HEK293T (cell line): ENCODE results near the gene SMIM5.
"Not testable (repeated sequence)": the region's sequence is repeated elsewhere in the genome, so short reads cannot be mapped to it uniquely, and the experiment has no call there.

ENCODE experiments used
- CTCF ChIA-PET: fragments of 350-600 bp; formaldehyde crosslinking; extraction: SDS; loops from one replicate; lab custom pipeline; 2021; ENCODE audit warnings: antibody characterized with exemption, inconsistent platforms; lab: Yijun Ruan, JAX
- POLR2A ChIA-PET: fragments of 350-600 bp; formaldehyde crosslinking; extraction: SDS; loops from one replicate; lab custom pipeline; 2020; ENCODE audit warnings: antibody characterized with exemption, inconsistent platforms; lab: Yijun Ruan, JAX
- DNase-seq: peaks from one replicate; pipeline ENCODE4 v3.0.0; 2012; ENCODE audit warnings: mixed read lengths; ENCODE audit errors: extremely low spot score
- ARNT ChIP-seq: fragments of 450-650 bp; IDR thresholded peaks from 2 replicates; pipeline ENCODE4 v1.6.1; 2017; ENCODE audit warnings: mild to moderate bottlenecking
- BHLHE40 ChIP-seq: fragments of 450-650 bp; IDR thresholded peaks from 2 replicates; pipeline ENCODE4 v1.6.1; 2016; ENCODE audit warnings: mild to moderate bottlenecking, moderate library complexity, borderline replicate concordance
- CTBP1 ChIP-seq: fragments of 450-650 bp; IDR thresholded peaks from 2 replicates; pipeline ENCODE4 v1.6.1; 2016; ENCODE audit warnings: borderline replicate concordance
- ELF4 ChIP-seq: fragments of 450-650 bp; IDR thresholded peaks from 2 replicates; pipeline ENCODE4 v1.6.1; 2017; ENCODE audit warnings: antibody characterized with exemption
- FOXA1 ChIP-seq: fragments of 450-650 bp; IDR thresholded peaks from 2 replicates; pipeline ENCODE4 v1.6.1; 2016; ENCODE audit warnings: mild to moderate bottlenecking
- FOXK2 ChIP-seq: fragments of 450-650 bp; IDR thresholded peaks from 2 replicates; pipeline ENCODE4 v1.6.1; 2016; ENCODE audit warnings: mild to moderate bottlenecking
- FOXM1 ChIP-seq: fragments of 450-650 bp; IDR thresholded peaks from 2 replicates; pipeline ENCODE4 v1.6.1; 2017; ENCODE audit warnings: mild to moderate bottlenecking, borderline replicate concordance
- HDGF ChIP-seq: fragments of 450-650 bp; IDR thresholded peaks from 2 replicates; pipeline ENCODE4 v1.6.1; 2017; ENCODE audit warnings: antibody characterized with exemption, borderline replicate concordance
- L3MBTL2 ChIP-seq: fragments of 450-650 bp; conservative IDR thresholded peaks from 2 replicates; pipeline ENCODE4 v1.6.1; 2016; ENCODE audit warnings: mild to moderate bottlenecking
- LEF1 ChIP-seq: fragments of 450-650 bp; IDR thresholded peaks from 2 replicates; pipeline ENCODE4 v1.6.1; 2017; ENCODE audit warnings: mild to moderate bottlenecking, borderline replicate concordance
- NFRKB ChIP-seq: fragments of 450-650 bp; IDR thresholded peaks from 2 replicates; pipeline ENCODE4 v1.6.1; 2016; ENCODE audit warnings: mild to moderate bottlenecking, moderate library complexity
- PKNOX1 ChIP-seq: fragments of 450-650 bp; IDR thresholded peaks from 2 replicates; pipeline ENCODE4 v1.6.1; 2016
- SP1 ChIP-seq: fragments of 450-650 bp; IDR thresholded peaks from 2 replicates; pipeline ENCODE4 v1.6.1; 2017
- SUZ12 ChIP-seq: fragments of 450-650 bp; IDR thresholded peaks from 2 replicates; pipeline ENCODE4 v1.6.1; 2016; ENCODE audit warnings: mild to moderate bottlenecking
- TARDBP ChIP-seq: fragments of 450-650 bp; IDR thresholded peaks from 2 replicates; pipeline ENCODE4 v1.6.1; 2016
- ZNF384 ChIP-seq: fragments of 450-650 bp; IDR thresholded peaks from 2 replicates; pipeline ENCODE4 v1.6.1; 2016

The SMIM5 gene

DNA sequence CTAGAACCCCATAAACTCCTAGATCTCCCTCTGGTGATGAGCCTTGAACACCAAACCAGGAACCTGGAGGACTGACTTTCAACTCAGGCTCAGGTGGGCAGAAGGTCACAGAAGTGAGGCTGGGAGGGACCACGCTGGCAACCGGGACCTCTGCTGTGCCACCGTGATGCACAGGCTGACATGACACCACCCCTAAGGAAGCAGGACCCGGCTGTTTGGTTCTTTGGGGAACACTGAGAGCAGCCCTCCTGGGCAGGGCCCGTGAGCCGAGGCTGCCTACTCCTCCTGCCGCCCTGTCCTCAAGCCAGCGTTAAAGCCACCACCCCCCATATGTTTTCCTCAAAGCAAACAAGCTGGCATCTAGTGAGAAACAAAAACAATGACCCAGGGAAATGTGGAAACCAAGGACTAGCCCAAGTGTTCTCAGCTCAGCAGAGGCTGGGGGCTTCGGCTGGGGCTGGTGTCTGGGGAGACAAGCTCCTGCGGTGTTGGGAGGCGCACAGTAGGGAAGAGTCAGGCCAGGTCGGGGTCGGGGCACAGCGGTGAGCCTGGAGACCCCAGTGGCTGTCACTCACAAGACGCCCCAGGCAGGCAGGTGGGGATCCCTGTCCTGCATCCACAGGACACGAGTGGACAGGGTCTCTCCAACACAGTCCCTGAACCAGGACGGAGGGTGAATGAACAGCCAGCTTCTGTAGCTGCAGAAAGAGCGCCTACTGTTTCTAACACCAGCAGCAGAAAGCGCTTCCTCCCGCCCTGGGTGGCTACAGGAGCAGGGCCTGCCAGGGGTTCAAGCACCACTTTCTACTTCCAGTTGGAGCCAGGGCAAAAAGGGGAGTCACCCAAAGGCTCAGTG is 1.7 kb downstream of the SMIM5 start:
- CTCF ChIA-PET = interaction anchor here (1.3 to 3.4 kb wide), 6 partner anchors 9 to 34 kb away, joined by 3 to 69 read pairs (median 24); a partner anchor contains a TSS

GRCh38 chr17:75635610-75636202 is 2.5 kb downstream of the SMIM5 start:
- ChIA-PET POLR2A (no interaction called here), CTCF (interaction anchor here (0.6 to 3.4 kb wide), 4 partner anchors 10 to 20 kb away, joined by 3 to 69 read pairs (median 3); a partner anchor contains a TSS)
- no peak for TF ChIP-seq BHLHE40
- no peak for DNase-seq

More for the DNA sequence above, 1.7 kb downstream of the SMIM5 start:
- DNase-seq = no peak
- POLR2A ChIA-PET = no interaction called here
- TF ChIP-seq FOXK2 (no peak), SP1 (no peak), CTBP1 (no peak), FOXA1 (no peak), SUZ12 (no peak), NFRKB (no peak), FOXM1 (no peak), LEF1 (no peak), TARDBP (no peak), ELF4 (no peak), BHLHE40 (no peak), PKNOX1 (no peak), L3MBTL2 (no peak)

GRCh38 chr17:75636381-75637142 is 3.3 kb downstream of the SMIM5 start:
- ChIA-PET POLR2A (no interaction called here), CTCF (interaction anchor here (0.6 to 1.3 kb wide), 2 partner anchors 11 to 20 kb away, joined by 3 read pairs; no protein-coding TSS in a partner anchor)
- no peak for DNase-seq
- TF ChIP-seq ARNT (no peak), TARDBP (no peak), FOXK2 (no peak), ELF4 (no peak), SP1 (no peak), FOXM1 (no peak), HDGF (no peak), L3MBTL2 (no peak), FOXA1 (no peak), ZNF384 (no peak), LEF1 (no peak)

DNA sequence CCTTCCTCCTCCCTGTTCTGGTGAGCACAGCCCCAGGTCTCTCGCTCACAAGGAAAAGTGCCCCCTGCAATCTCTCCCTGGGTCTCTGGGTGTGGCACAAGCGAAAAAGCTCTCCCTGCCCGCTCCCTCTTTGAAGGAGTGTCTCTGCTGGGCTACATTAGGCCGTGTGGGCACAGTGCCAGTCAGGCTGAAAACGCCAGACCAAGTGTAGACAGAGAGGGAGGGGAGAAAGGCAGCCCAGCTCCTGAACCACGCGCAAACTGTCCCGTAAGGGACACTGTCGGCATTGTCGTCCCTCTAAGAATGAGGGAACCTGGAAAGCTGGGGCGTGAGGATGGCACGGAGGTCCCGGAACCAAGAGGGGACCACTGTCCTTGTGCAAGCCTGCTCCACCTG is 3.9 kb downstream of the SMIM5 start:
- no peak for DNase-seq
- CTCF ChIA-PET = no interaction called here
- POLR2A ChIA-PET = no interaction called here
- TF ChIP-seq FOXA1 = no peak
- TF ChIP-seq TARDBP = no peak
- TF ChIP-seq SUZ12 = no peak
- no peak for TF ChIP-seq SP1
- TF ChIP-seq ARNT = no peak
- TF ChIP-seq PKNOX1 = no peak
- no peak for TF ChIP-seq NFRKB
- TF ChIP-seq ELF4 = no peak
- TF ChIP-seq L3MBTL2 = no peak
- no peak for TF ChIP-seq ZNF384

DNA sequence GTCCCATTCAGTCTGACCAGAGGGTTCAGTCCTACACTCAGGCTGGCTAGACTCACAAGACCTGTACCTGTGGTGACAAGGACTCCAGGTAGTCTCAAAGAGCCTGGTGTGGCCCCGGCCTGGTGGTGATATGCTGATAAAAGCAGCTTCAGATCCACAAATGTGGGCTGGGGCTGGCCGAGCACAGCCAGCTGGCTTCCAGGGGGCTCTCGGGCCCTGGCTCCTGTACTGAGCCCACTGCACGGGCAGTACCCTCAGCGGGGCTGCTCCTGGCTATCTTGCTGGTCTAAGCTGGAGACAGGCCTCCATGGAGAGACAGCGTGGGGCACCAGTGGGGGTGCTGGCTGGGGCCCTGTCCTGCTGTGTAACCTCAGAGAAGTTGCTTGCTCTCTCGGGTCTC is 4.3 kb downstream of the SMIM5 start:
- DNase-seq = no peak
- ChIA-PET CTCF (interaction anchor here (1.4 kb wide), 1 partner anchor 110 kb away, joined by 4 read pairs; no protein-coding TSS in a partner anchor), POLR2A (no interaction called here)
- no peak for TF ChIP-seq ZNF384
- TF ChIP-seq NFRKB = no peak
- no peak for TF ChIP-seq SP1
- no peak for TF ChIP-seq HDGF
- TF ChIP-seq TARDBP = no peak
- no peak for TF ChIP-seq CTBP1
- TF ChIP-seq ARNT = no peak
- TF ChIP-seq FOXA1 = no peak
- no peak for TF ChIP-seq LEF1
- no peak for TF ChIP-seq L3MBTL2
- no peak for TF ChIP-seq FOXM1
- TF ChIP-seq BHLHE40 = no peak
- TF ChIP-seq ELF4 = no peak
- no peak for TF ChIP-seq PKNOX1
- no peak for TF ChIP-seq FOXK2
- TF ChIP-seq SUZ12 = no peak

DNA sequence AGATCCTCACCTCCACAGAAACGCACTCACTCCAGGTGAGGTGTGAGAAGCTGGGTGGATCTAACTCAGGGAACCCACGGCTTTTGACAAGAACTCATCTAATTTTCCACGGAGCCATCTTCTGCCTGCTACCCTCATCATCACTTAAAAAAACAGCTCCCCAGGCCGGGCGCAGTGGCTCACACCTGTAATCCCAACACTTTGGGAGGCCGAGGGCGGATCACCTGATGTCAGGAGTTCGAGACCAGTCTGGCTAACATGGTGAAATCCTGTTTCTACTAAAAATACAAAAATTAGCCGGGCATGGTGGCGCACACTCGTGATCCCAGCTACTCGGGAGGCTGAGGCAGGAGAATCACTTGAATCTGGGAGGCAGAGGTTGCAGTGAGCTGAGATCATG is 4.8 kb downstream of the SMIM5 start:
- DNase-seq, POLR2A ChIA-PET: not testable (repeated sequence)
- CTCF ChIA-PET = interaction anchor here (0.6 to 1.4 kb wide), 2 partner anchors 110 to 132 kb away, joined by 4 to 5 read pairs; no protein-coding TSS in a partner anchor
